Panc1 (cell line): ENCODE measurements around the gene ATG13. TPM values are rescaled to one million over a fixed set of nuclear protein-coding genes. Genes with fewer than 3 reads are reported as not detected.

Experiments
- ATAC-seq: fragments of 200-7000 bp; cut with Tn5 transposase; 2 replicates; pipeline ENCODE4 v1.9.1; 2020; ENCODE audit warnings: mild to moderate bottlenecking, moderate library complexity
- BruUV-seq: library from RNA; stranded (reverse); fragments of 400-500 nt; replicated peaks from 2 replicates; lab custom pipeline; 2021; lab: Mats Ljungman, UMichigan
- CTCF ChIA-PET: fragments of 300-600 bp; sonication (Branson Sonifier 250); formaldehyde crosslinking; loops from one replicate; lab custom pipeline; 2022; ENCODE audit warnings: antibody characterized with exemption; lab: Charles Lee
- POLR2A ChIA-PET: fragments of 300-600 bp; sonication (Branson Sonifier 250); formaldehyde crosslinking; loops from one replicate; lab custom pipeline; 2022; ENCODE audit warnings: antibody characterized with exemption; lab: Charles Lee
- DNase-seq: peaks from one replicate; pipeline ENCODE4 v3.0.0-alpha.2; 2010; ENCODE audit warnings: low read depth, low spot score
- H3K27ac ChIP-seq: 2 replicates; pipeline ENCODE4 v1.5.1; 2011; ENCODE audit warnings: mild to moderate bottlenecking, low read length, inconsistent platforms
- H3K27me3 ChIP-seq: fragments of 200-500 bp; sonication (Bioruptor generic); 2 replicates; pipeline ENCODE4 v1.6.0; 2014; ENCODE audit warnings: low read length, inconsistent platforms; ENCODE audit not compliant: control insufficient read depth, insufficient read depth
- H3K36me3 ChIP-seq: fragments of 200-500 bp; sonication (Bioruptor generic); 2 replicates; pipeline ENCODE4 v1.5.1; 2014; ENCODE audit warnings: inconsistent platforms, mild to moderate bottlenecking, low read length, moderate library complexity; ENCODE audit not compliant: control insufficient read depth, insufficient read depth
- H3K4me1 ChIP-seq: 2 replicates; pipeline ENCODE4 v1.5.1; 2011; ENCODE audit warnings: inconsistent platforms, mild to moderate bottlenecking, low read length, moderate library complexity; ENCODE audit not compliant: control insufficient read depth, insufficient read depth
- H3K4me3 ChIP-seq, 2 experiments: 2 replicates each; pipeline ENCODE4 v1.5.1; 2011 to 2012; ENCODE audit warnings: low read depth in 2 of 2, low read length in 2 of 2, mild to moderate bottlenecking in 2 of 2, inconsistent platforms in 1 of 2, moderate library complexity in 1 of 2
- H3K9me3 ChIP-seq: fragments of 200-500 bp; sonication (Bioruptor generic); 2 replicates; pipeline ENCODE4 v1.5.1; 2014; ENCODE audit warnings: low read depth, mild to moderate bottlenecking, inconsistent platforms, low read length, moderate library complexity; ENCODE audit not compliant: control insufficient read depth, insufficient read depth
- POLR2AphosphoS5 ChIP-seq: IDR thresholded peaks from 2 replicates; pipeline ENCODE4 v1.6.1; 2012; ENCODE audit warnings: mild to moderate bottlenecking, low read depth, low read length, moderate library complexity
- SIN3A ChIP-seq: IDR thresholded peaks from 2 replicates; pipeline ENCODE4 v1.6.1; 2012; ENCODE audit warnings: low read depth, mild to moderate bottlenecking, low read length, moderate library complexity, borderline replicate concordance; ENCODE audit not compliant: insufficient read depth
- TCF7L2 ChIP-seq: IDR thresholded peaks from 2 replicates; pipeline ENCODE4 v1.6.1; 2011; ENCODE audit warnings: mild to moderate bottlenecking, low read depth, low read length, inconsistent platforms
- in situ Hi-C: cut with HindIII; loops from 2 replicates; pipeline ENCODE4 v1.10.0; 2016; ENCODE audit warnings: low sequenced_read_pairs, low pct_unique_long_range_greater_than_20kb
- intact Hi-C: fragments of 100-400 bp; cut with micrococcal nuclease; formaldehyde crosslinking; loops from one replicate; pipeline ENCODE4 v1.10.0; 2022; ENCODE audit not compliant: unreplicated experiment
- total RNA-seq: library from RNA; stranded (reverse); gene quantifications from one replicate; pipeline ENCODE4 v1.2.1, GENCODE V29; 2021; ENCODE audit not compliant: unreplicated experiment
- TF ChIP-seq, protein P1 (sequence below), 2 experiments: IDR thresholded peaks; 2 replicates each; pipeline ENCODE4 v1.6.1; 2011 to 2012; ENCODE audit warnings: low read depth in 2 of 2, control low read depth in 1 of 2, low read length in 1 of 2, mild to moderate bottlenecking in 1 of 2, moderate library complexity in 1 of 2; ENCODE audit not compliant: insufficient read depth in 1 of 2
- TF ChIP-seq, protein P2 (sequence below): fragments of 450-650 bp; IDR thresholded peaks from 2 replicates; pipeline ENCODE4 v1.5.1; 2017; ENCODE audit warnings: mild to moderate bottlenecking

ATG13 gene
- total RNA-seq, 1 experiment from 2014 or later = 57.9 TPM

DNA sequence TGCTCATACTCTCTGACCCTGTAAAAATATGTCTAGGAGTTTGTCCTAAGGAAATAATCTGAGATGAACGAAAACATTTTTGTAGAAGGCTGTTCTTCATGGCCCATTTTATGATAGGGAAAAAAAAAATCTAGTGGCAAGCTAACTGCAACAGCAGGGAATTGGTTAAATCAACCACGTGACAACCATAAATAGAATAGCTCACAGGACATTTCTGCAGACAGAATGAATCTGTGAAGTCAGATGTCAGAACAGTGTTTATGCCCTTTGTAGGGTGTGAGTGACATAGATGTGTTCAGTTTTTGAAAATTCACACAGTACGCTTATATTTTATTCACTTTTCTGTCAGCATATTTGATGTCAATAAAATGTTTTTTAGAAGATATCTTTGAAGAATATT is 67.0 kb downstream of the ATG13 start:
- Histone ChIP-seq H3K4me1 (peaks cover 9% of the 10 kb centered on the region; the same call in 1 of the 2 replicates), H3K27me3 (no peaks in the 10 kb centered on the region), H3K36me3 (no peaks in the 10 kb centered on the region; the same call in 1 of the 2 replicates), H3K4me3 (no peak overlapping the region), H3K27ac (no peak overlapping the region), H3K9me3 (no peaks in the 10 kb centered on the region)
- in situ Hi-C loops = no loop called here
- intact Hi-C loops = no loop called here
- no TSS peak for BruUV-seq
- ATAC-seq (no peak), DNase-seq (no peak)
- POLR2A ChIA-PET = interaction anchor here (0.5 to 0.7 kb wide), 3 partner anchors 16 to 160 kb away, joined by 3 to 9 read pairs (median 3); partner anchors contain the start of genes ARHGAP1 and ZNF408
- TF ChIP-seq POLR2AphosphoS5 (no peak), TCF7L2 (no peak), SIN3A (no peak)
- TF ChIP-seq, protein P1, sequence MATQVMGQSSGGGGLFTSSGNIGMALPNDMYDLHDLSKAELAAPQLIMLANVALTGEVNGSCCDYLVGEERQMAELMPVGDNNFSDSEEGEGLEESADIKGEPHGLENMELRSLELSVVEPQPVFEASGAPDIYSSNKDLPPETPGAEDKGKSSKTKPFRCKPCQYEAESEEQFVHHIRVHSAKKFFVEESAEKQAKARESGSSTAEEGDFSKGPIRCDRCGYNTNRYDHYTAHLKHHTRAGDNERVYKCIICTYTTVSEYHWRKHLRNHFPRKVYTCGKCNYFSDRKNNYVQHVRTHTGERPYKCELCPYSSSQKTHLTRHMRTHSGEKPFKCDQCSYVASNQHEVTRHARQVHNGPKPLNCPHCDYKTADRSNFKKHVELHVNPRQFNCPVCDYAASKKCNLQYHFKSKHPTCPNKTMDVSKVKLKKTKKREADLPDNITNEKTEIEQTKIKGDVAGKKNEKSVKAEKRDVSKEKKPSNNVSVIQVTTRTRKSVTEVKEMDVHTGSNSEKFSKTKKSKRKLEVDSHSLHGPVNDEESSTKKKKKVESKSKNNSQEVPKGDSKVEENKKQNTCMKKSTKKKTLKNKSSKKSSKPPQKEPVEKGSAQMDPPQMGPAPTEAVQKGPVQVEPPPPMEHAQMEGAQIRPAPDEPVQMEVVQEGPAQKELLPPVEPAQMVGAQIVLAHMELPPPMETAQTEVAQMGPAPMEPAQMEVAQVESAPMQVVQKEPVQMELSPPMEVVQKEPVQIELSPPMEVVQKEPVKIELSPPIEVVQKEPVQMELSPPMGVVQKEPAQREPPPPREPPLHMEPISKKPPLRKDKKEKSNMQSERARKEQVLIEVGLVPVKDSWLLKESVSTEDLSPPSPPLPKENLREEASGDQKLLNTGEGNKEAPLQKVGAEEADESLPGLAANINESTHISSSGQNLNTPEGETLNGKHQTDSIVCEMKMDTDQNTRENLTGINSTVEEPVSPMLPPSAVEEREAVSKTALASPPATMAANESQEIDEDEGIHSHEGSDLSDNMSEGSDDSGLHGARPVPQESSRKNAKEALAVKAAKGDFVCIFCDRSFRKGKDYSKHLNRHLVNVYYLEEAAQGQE (IDR thresholded peaks at IDR 0.05; ENCODE audit: insufficient read depth in 1 of 2, low read depth in 2 of 2, low read length in 1 of 2) = no peak
- TF ChIP-seq, protein P2, sequence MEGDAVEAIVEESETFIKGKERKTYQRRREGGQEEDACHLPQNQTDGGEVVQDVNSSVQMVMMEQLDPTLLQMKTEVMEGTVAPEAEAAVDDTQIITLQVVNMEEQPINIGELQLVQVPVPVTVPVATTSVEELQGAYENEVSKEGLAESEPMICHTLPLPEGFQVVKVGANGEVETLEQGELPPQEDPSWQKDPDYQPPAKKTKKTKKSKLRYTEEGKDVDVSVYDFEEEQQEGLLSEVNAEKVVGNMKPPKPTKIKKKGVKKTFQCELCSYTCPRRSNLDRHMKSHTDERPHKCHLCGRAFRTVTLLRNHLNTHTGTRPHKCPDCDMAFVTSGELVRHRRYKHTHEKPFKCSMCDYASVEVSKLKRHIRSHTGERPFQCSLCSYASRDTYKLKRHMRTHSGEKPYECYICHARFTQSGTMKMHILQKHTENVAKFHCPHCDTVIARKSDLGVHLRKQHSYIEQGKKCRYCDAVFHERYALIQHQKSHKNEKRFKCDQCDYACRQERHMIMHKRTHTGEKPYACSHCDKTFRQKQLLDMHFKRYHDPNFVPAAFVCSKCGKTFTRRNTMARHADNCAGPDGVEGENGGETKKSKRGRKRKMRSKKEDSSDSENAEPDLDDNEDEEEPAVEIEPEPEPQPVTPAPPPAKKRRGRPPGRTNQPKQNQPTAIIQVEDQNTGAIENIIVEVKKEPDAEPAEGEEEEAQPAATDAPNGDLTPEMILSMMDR = no peak
- CTCF ChIA-PET = interaction anchor here (0.6 kb wide), 1 partner anchor 37 kb away, joined by 4 read pairs; no protein-coding TSS in a partner anchor

GRCh38 chr11:46686886-46687795 is 69.8 kb downstream of the ATG13 start:
- Histone ChIP-seq H3K27ac (no peak overlapping the region), H3K4me1 (peaks cover 9% of the 10 kb centered on the region; the same call in 1 of the 2 replicates), H3K36me3 (no peaks in the 10 kb centered on the region; the same call in 1 of the 2 replicates), H3K27me3 (no peaks in the 10 kb centered on the region), H3K4me3 (no peak overlapping the region), H3K9me3 (no peaks in the 10 kb centered on the region)
- no TSS peak for BruUV-seq
- intact Hi-C loops = no loop called here
- CTCF ChIA-PET = no interaction called here
- in situ Hi-C loops = no loop called here
- ATAC-seq = no peak
- TF ChIP-seq TCF7L2 (no peak), SIN3A (no peak), POLR2AphosphoS5 (no peak)
- TF ChIP-seq, protein P2 = no peak
- TF ChIP-seq, protein P1 (IDR thresholded peaks at IDR 0.05; ENCODE audit: insufficient read depth in 1 of 2, low read depth in 2 of 2, low read length in 1 of 2) = no peak
- DNase-seq = no peak
- POLR2A ChIA-PET = no interaction called here
